HepG2 (cell line): ENCODE data around the gene IL1RAPL1. TPM values are rescaled to one million over a fixed set of nuclear protein-coding genes. Genes with fewer than 3 reads are reported as not detected.

Source experiments
- ATAC-seq: fragments of 200-7000 bp; cut with Tn5 transposase; 3 replicates; pipeline ENCODE4 v1.9.1; 2020; ENCODE audit warnings: mild to moderate bottlenecking, moderate library complexity
- BruUV-seq: library from RNA; stranded (reverse); fragments of 400-500 nt; replicated peaks from 2 replicates; lab custom pipeline; 2021; lab: Mats Ljungman, UMichigan
- CTCF ChIA-PET: fragments of 300-600 bp; formaldehyde crosslinking; extraction: SDS; loops from one replicate; lab custom pipeline; 2021; ENCODE audit warnings: low total read pairs, inconsistent platforms, low intra/inter-chr PET ratio; lab: Yijun Ruan, JAX
- POLR2A ChIA-PET: fragments of 350-600 bp; sonication (Branson Sonifier 250); formaldehyde crosslinking; loops from one replicate; lab custom pipeline; 2020; ENCODE audit warnings: antibody characterized with exemption, inconsistent platforms; lab: Yijun Ruan, JAX
- DNase-seq: peaks from one replicate; pipeline ENCODE4 v3.0.0-alpha.2; 2015; ENCODE audit warnings: low spot score
- FAIRE-seq: peaks from 3 replicates; lab custom pipeline; 2011; peaks lifted over from hg19 to GRCh38; lab: Jason Lieb, UNC
- H2AFZ ChIP-seq: one replicate; pipeline ENCODE4 v1.6.1; 2011; ENCODE audit warnings: low read length, inconsistent platforms
- H3K27ac ChIP-seq: fragments of 300-600 bp; 3 replicates; pipeline ENCODE4 v1.8.0; 2011; ENCODE audit warnings: mixed run types, mild to moderate bottlenecking, mixed read lengths, low read length, inconsistent platforms; ENCODE audit not compliant: insufficient read depth; ENCODE audit errors: extremely low read length
- H3K27me3 ChIP-seq, 2 experiments: fragments of 200-600 bp in 1 of 2; 2 replicates in 1 of 2; 3 replicates in 1 of 2; pipeline versions ENCODE4 v1.6.0 to v1.8.0; 2011; ENCODE audit warnings: low read length in 2 of 2, mild to moderate bottlenecking in 2 of 2, moderate library complexity in 2 of 2, inconsistent platforms in 1 of 2; ENCODE audit not compliant: insufficient read depth in 2 of 2, control insufficient read depth in 1 of 2
- H3K36me3 ChIP-seq, 2 experiments: fragments of 200-600 bp in 1 of 2; replicated peaks in 1 of 2; 2 replicates in 1 of 2; 3 replicates in 1 of 2; pipeline versions ENCODE4 v1.5.1 to v1.8.0; 2011; ENCODE audit warnings: low read length in 2 of 2, inconsistent platforms in 1 of 2; ENCODE audit not compliant: insufficient read depth in 2 of 2, control insufficient read depth in 1 of 2
- H3K4me1 ChIP-seq: 2 replicates; pipeline ENCODE4 v1.5.1; 2012; ENCODE audit warnings: low read length, inconsistent platforms; ENCODE audit not compliant: insufficient read depth
- H3K4me2 ChIP-seq: 2 replicates; pipeline ENCODE4 v1.6.0; 2011; ENCODE audit warnings: low read depth, low read length, inconsistent platforms
- H3K4me3 ChIP-seq, 3 experiments: fragments of 200-600 bp in 1 of 3; sonication (generic), shearing (Covaris generic) in 1 of 3; replicated peaks in 1 of 3; 2 replicates each; pipeline ENCODE4 v1.5.1; 2011 to 2016; ENCODE audit warnings: low read length in 3 of 3, inconsistent platforms in 2 of 3, low read depth in 2 of 3, mild to moderate bottlenecking in 2 of 3, control low read depth in 1 of 3, mixed read lengths in 1 of 3; ENCODE audit not compliant: insufficient read depth in 1 of 3
- H3K79me2 ChIP-seq: one replicate; pipeline ENCODE4 v1.6.1; 2011; ENCODE audit warnings: low read length, inconsistent platforms; ENCODE audit not compliant: insufficient read depth
- H3K9ac ChIP-seq: 2 replicates; pipeline ENCODE4 v1.6.0; 2011; ENCODE audit warnings: mild to moderate bottlenecking, low read depth, low read length, inconsistent platforms; ENCODE audit not compliant: insufficient read depth
- H3K9me3 ChIP-seq: 2 replicates; pipeline ENCODE4 v1.5.1; 2012; ENCODE audit warnings: mild to moderate bottlenecking, low read length
- H4K20me1 ChIP-seq: 2 replicates; pipeline ENCODE4 v1.6.0; 2011; ENCODE audit warnings: inconsistent platforms, mild to moderate bottlenecking, low read length, moderate library complexity; ENCODE audit not compliant: insufficient read depth
- KDM4B ChIP-seq: sonication (generic); formaldehyde crosslinking; IDR thresholded peaks from 2 replicates; pipeline ENCODE4 v1.4.0; 2020; ENCODE audit warnings: missing genetic modification reagents
- LCORL ChIP-seq, 2 experiments: fragments of 450-650 bp in 1 of 2; sonication (generic) in 1 of 2; formaldehyde crosslinking in 1 of 2; IDR thresholded peaks; 2 replicates each; pipeline versions ENCODE4 v1.5.0 to v1.6.1; 2017 to 2020; ENCODE audit warnings: antibody characterized with exemption in 1 of 2, missing genetic modification reagents in 1 of 2
- PAX8 ChIP-seq: sonication (generic); formaldehyde crosslinking; IDR thresholded peaks from 2 replicates; pipeline ENCODE4 v1.8.0; 2022; ENCODE audit warnings: mild to moderate bottlenecking, missing genetic modification reagents, borderline replicate concordance
- PBX2 ChIP-seq: IDR thresholded peaks from 2 replicates; pipeline ENCODE4 v1.6.1; 2016; ENCODE audit warnings: control low read depth
- RARG ChIP-seq: sonication (generic); formaldehyde crosslinking; IDR thresholded peaks from 2 replicates; pipeline ENCODE4 v1.4.0; 2020; ENCODE audit warnings: low read depth, mild to moderate bottlenecking, missing genetic modification reagents
- STAT6 ChIP-seq: sonication (generic); formaldehyde crosslinking; IDR thresholded peaks from 2 replicates; pipeline ENCODE4 v1.4.0; 2020; ENCODE audit warnings: missing genetic modification reagents, mild to moderate bottlenecking, borderline replicate concordance
- ZBTB43 ChIP-seq: sonication (generic); formaldehyde crosslinking; conservative IDR thresholded peaks from 2 replicates; pipeline ENCODE4 v1.4.0; 2020; ENCODE audit warnings: missing genetic modification reagents
- ZNF160 ChIP-seq: sonication (generic); formaldehyde crosslinking; IDR thresholded peaks from 2 replicates; pipeline ENCODE4 v1.8.0; 2022; ENCODE audit warnings: mild to moderate bottlenecking, inconsistent platforms, missing genetic modification reagents
- ZNF510 ChIP-seq: sonication (generic); formaldehyde crosslinking; IDR thresholded peaks from 2 replicates; pipeline ENCODE4 v1.4.0; 2020; ENCODE audit warnings: low read depth, mild to moderate bottlenecking, missing genetic modification reagents
- WGBS: methylation state at CpG from one replicate; pipeline ENCODE4 v1.1.6; 2017; ENCODE audit warnings: low lambda C conversion rate; 5-methylcytosine and 5-hydroxymethylcytosine counted together
- in situ Hi-C: cut with HindIII; loops from 2 replicates; pipeline ENCODE4 v1.10.0; 2017; ENCODE audit warnings: low pct_unique_long_range_greater_than_20kb; ENCODE audit not compliant: extremely low pct_ligation_motif_present
- intact Hi-C: fragments of 100-400 bp; cut with micrococcal nuclease; formaldehyde crosslinking; loops from one replicate; pipeline ENCODE4 v1.10.0; 2022; ENCODE audit not compliant: unreplicated experiment
- polyA plus RNA-seq, 8 experiments: library from polyadenylated mRNA; depleted of rRNA in 3 of 8; stranded (reverse) in 7 of 8; unstranded in 1 of 8; fragments of >200 nt; fragmentation: Illumina TruSeq in 4 of 8; extraction: Trizol in 4 of 8; gene quantifications; 2 replicates each; pipeline versions ENCODE4 v1.2.1 to v1.2.3, GENCODE V29; 2011 to 2016; ENCODE audit warnings: low read depth in 4 of 8, missing spikeins in 1 of 8, mixed read lengths in 1 of 8; ENCODE audit not compliant: insufficient read depth in 1 of 8
- total RNA-seq, 5 experiments: library from RNA; depleted of rRNA; stranded (reverse); fragments of >200 nt; fragmentation: Illumina TruSeq; extraction: Trizol; gene quantifications; 2 replicates each; pipeline ENCODE4 v1.2.3, GENCODE V29; 2016; ENCODE audit warnings: low read depth in 1 of 5

IL1RAPL1 gene
- total and polyA plus RNA-seq, 2 of the 13 experiments (the other 11 are each of a cell fraction or from before 2014, with no cell fraction given) = 0.04 TPM; not detected in 1

GRCh38 chrX:29690061-29690460 lies 1102.8 kb downstream of the IL1RAPL1 start:
- CTCF ChIA-PET = no interaction called here
- Histone ChIP-seq H3K36me3 (no peaks in the 10 kb centered on the region), H3K4me1 (no peaks in the 10 kb centered on the region), H3K9me3 (no peaks in the 10 kb centered on the region), H3K79me2 (no peaks in the 10 kb centered on the region), H3K9ac (no peak overlapping the region), H3K4me3 (no peak overlapping the region), H3K27ac (no peak overlapping the region), H4K20me1 (no peaks in the 10 kb centered on the region), H3K27me3 (no peaks in the 10 kb centered on the region), H2AFZ (no peak overlapping the region), H3K4me2 (no peak overlapping the region)
- POLR2A ChIA-PET = no interaction called here
- 2% methylated on average over 3 of the region's 3 CpGs for WGBS
- in situ Hi-C loops (no loop called here), intact Hi-C loops (no loop called here)
- no TSS peak for BruUV-seq
- FAIRE-seq = no peak
- TF ChIP-seq PBX2 (CRISPR knock-in tag) (no peak), STAT6 (CRISPR knock-in tag) (no peak), ZBTB43 (CRISPR knock-in tag) (no peak), PAX8 (CRISPR knock-in tag) (no peak), ZNF510 (CRISPR knock-in tag) (no peak), ZNF160 (CRISPR knock-in tag) (no peak), KDM4B (CRISPR knock-in tag) (no peak), RARG (CRISPR knock-in tag) (no peak), LCORL (IDR thresholded peaks at IDR 0.05) (no peak), LCORL (CRISPR knock-in tag; IDR thresholded peaks at IDR 0.05) (no peak)
- DNase-seq = no peak
- ATAC-seq = no peak
